ENCODE measurements around the gene LDB3.

DNA sequence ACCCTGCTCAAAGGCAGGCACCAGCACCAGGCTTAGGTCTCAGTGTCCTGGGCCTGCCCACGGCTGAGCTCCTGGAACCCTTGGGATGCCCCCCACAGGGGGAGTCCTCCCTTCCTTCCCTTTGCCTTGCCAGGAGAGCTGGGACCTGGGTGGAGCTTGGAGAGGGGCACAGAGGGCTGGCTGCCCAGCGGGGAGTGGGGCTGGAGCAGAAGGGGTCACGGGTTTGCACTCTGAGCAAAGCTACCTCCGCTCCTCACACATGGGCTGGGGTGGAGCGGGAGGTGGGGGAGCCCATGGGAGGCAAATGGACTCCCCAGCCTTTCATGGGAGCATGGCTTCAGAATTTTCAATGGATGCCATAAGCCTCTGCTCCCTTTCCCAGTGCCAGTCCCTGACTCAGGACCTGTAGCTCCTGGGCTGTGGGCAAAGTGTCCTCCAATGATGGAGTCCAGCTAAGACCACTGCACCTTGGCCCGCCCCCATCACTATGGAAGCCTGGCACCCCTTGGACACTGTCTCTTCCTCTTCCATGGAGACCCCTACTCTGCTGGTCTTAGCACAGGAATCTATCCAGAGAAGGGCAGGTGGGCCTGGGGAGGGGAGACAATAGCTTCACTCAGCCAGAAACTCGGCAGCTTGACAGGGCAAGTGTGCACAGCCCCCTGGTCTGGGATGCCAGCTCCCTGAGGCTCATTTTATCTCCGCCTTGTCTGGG is 39.9 kb downstream of the LDB3 start:
- TF ChIP-seq, protein P1, sequence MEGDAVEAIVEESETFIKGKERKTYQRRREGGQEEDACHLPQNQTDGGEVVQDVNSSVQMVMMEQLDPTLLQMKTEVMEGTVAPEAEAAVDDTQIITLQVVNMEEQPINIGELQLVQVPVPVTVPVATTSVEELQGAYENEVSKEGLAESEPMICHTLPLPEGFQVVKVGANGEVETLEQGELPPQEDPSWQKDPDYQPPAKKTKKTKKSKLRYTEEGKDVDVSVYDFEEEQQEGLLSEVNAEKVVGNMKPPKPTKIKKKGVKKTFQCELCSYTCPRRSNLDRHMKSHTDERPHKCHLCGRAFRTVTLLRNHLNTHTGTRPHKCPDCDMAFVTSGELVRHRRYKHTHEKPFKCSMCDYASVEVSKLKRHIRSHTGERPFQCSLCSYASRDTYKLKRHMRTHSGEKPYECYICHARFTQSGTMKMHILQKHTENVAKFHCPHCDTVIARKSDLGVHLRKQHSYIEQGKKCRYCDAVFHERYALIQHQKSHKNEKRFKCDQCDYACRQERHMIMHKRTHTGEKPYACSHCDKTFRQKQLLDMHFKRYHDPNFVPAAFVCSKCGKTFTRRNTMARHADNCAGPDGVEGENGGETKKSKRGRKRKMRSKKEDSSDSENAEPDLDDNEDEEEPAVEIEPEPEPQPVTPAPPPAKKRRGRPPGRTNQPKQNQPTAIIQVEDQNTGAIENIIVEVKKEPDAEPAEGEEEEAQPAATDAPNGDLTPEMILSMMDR (IDR thresholded peaks at IDR 0.05 in 2 of 3, conservative IDR thresholded peaks at IDR 0.05 in 1 of 3; ENCODE audit: insufficient read depth in 2 of 3, low read depth in 1 of 3, low read length in 3 of 3) = no peak
- TF ChIP-seq NCOA6 (IDR thresholded peaks at IDR 0.05) = no peak
- no peak for TF ChIP-seq ZC3H11A (IDR thresholded peaks at IDR 0.05; ENCODE audit: low read depth, low read length)
- TF ChIP-seq PCBP1 (IDR thresholded peaks at IDR 0.05; ENCODE audit: low read depth, low read length, poor library complexity, severe bottlenecking) = no peak
- TF ChIP-seq ZNF609 (CRISPR knock-in tag; IDR thresholded peaks at IDR 0.05; ENCODE audit: borderline replicate concordance) = no peak
- no peak for TF ChIP-seq HCFC1 (IDR thresholded peaks at IDR 0.05; ENCODE audit: low read depth, low read length)
- no peak for TF ChIP-seq HNRNPK (IDR thresholded peaks at IDR 0.05; ENCODE audit: low read depth, low read length, poor library complexity, severe bottlenecking)
- no peak for TF ChIP-seq CEBPB (tag; IDR thresholded peaks at IDR 0.05)
- no peak for TF ChIP-seq MXI1 (IDR thresholded peaks at IDR 0.05; ENCODE audit: low read depth, low read length)
- no peak for TF ChIP-seq RFX5 (IDR thresholded peaks at IDR 0.05; ENCODE audit: low read depth, low read length)
- TF ChIP-seq, protein P2, sequence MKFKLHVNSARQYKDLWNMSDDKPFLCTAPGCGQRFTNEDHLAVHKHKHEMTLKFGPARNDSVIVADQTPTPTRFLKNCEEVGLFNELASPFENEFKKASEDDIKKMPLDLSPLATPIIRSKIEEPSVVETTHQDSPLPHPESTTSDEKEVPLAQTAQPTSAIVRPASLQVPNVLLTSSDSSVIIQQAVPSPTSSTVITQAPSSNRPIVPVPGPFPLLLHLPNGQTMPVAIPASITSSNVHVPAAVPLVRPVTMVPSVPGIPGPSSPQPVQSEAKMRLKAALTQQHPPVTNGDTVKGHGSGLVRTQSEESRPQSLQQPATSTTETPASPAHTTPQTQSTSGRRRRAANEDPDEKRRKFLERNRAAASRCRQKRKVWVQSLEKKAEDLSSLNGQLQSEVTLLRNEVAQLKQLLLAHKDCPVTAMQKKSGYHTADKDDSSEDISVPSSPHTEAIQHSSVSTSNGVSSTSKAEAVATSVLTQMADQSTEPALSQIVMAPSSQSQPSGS (CRISPR knock-in tag; IDR thresholded peaks at IDR 0.05) = no peak
- no peak for TF ChIP-seq ZZZ3 (IDR thresholded peaks at IDR 0.05)
- TF ChIP-seq MED1 (CRISPR knock-in tag; IDR thresholded peaks at IDR 0.05; ENCODE audit: borderline replicate concordance) = no peak
- TF ChIP-seq HNRNPUL1 (IDR thresholded peaks at IDR 0.05; ENCODE audit: low read length) = no peak
